ENCODE data around the gene FANCI.
"Not testable (repeated sequence)": the region's sequence is repeated elsewhere in the genome, so short reads cannot be mapped to it uniquely, and the experiment has no call there.

Gene FANCI

DNA sequence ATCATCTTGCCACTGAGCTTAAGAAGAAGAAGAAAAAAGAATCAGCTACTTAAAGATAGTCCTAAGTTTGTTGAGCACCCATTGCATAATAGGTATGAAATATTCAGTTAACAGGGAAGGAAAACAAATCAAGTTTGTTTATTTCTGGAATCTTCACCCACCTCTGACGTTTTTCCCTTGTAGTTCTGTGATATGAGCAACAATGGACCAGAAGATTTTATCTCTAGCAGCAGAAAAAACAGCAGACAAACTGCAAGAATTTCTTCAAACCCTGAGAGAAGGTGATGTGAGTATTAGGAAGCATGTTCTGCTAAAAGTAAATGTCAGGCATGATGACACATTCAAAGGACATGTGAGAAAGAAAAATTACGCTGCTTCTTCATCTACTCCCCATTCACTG, 3.7 kb downstream of the FANCI start:
- Histone ChIP-seq H3K36me3 (ENCODE audit: control insufficient read depth in 2 of 2, insufficient read depth in 1 of 2, low read length in 2 of 2) (peaks cover 56 to 58% of the 10 kb centered on the region in 2 experiments), H3K4me1 (ENCODE audit: control insufficient read depth, insufficient read depth, low read length) (peaks cover 8% of the 10 kb centered on the region), H3K4me3 (ENCODE audit: low read depth, low read length) (no peak overlapping the region), H3K27ac (ENCODE audit: extremely low read depth, low read depth, low read length) (no peak overlapping the region), H3K9me3 (ENCODE audit: control insufficient read depth, insufficient read depth, low read depth, low read length) (no peaks in the 10 kb centered on the region)
- ChIA-PET POLR2A (interaction anchor here (0.6 to 0.8 kb wide), 2 partner anchors 44 to 410 kb away, joined by 3 to 7 read pairs; no protein-coding TSS in a partner anchor), CTCF (interaction anchor here (0.9 to 3.3 kb wide), 2 partner anchors 10 to 41 kb away, joined by 3 to 25 read pairs; no protein-coding TSS in a partner anchor)
- TF ChIP-seq KLF7 (tag by site-specific recombination; IDR thresholded peaks at IDR 0.05; ENCODE audit: borderline replicate concordance) (no peak), ZFP69B (tag by site-specific recombination; IDR thresholded peaks at IDR 0.05) (no peak), SP2 (tag by site-specific recombination; IDR thresholded peaks at IDR 0.05) (no peak), ZNF292 (tag by site-specific recombination; IDR thresholded peaks at IDR 0.05; ENCODE audit: borderline replicate concordance, low read depth) (no peak)

DNA sequence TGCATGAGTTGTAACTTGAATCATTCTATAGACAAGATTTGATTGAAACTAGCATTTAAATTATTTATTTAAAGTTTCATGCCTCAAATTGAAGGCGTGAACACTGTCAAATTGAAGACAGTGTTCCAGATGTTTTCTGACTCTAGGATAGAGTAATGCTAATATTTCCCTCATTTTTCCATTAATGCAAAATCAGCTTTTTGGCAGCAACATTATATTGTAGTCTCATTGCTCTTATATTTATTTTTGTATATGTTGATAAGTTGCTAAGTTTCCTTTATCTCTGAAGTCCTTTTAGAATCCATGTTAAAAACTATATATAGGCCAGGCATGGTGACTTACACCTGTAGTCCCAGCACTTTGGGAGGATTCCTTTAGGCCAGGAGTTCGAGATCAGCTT, 4.8 kb downstream of the FANCI start:
- Histone ChIP-seq H3K36me3 (ENCODE audit: control insufficient read depth in 2 of 2, insufficient read depth in 1 of 2, low read length in 2 of 2) (peaks cover 59 to 68% of the 10 kb centered on the region in 2 experiments), H3K9me3 (ENCODE audit: control insufficient read depth, insufficient read depth, low read depth, low read length) (no peaks in the 10 kb centered on the region), H3K4me3 (ENCODE audit: low read depth, low read length) (no peak overlapping the region), H3K4me1 (ENCODE audit: control insufficient read depth, insufficient read depth, low read length) (peaks cover 6% of the 10 kb centered on the region), H3K27ac (ENCODE audit: extremely low read depth, low read depth, low read length) (no peak overlapping the region)
- CTCF ChIA-PET: interaction anchor here (0.6 to 1.0 kb wide), 4 partner anchors 42 to 347 kb away, joined by 3 to 5 read pairs (median 3); no protein-coding TSS in a partner anchor
- POLR2A ChIA-PET: no interaction called here
- TF ChIP-seq ZBTB20 (tag by site-specific recombination; IDR thresholded peaks at IDR 0.05): no peak
- TF ChIP-seq, protein P1, sequence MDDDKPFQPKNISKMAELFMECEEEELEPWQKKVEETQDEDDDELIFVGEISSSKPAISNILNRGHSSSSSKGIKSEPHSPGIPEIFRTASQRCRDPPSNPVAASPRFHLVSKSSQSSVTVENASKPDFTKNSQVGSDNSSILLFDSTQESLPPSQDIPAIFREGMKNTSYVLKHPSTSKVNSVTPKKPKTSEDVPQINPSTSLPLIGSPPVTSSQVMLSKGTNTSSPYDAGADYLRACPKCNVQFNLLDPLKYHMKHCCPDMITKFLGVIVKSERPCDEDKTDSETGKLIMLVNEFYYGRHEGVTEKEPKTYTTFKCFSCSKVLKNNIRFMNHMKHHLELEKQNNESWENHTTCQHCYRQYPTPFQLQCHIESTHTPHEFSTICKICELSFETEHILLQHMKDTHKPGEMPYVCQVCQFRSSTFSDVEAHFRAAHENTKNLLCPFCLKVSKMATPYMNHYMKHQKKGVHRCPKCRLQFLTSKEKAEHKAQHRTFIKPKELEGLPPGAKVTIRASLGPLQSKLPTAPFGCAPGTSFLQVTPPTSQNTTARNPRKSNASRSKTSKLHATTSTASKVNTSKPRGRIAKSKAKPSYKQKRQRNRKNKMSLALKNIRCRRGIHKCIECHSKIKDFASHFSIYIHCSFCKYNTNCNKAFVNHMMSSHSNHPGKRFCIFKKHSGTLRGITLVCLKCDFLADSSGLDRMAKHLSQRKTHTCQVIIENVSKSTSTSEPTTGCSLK (tag by site-specific recombination; IDR thresholded peaks at IDR 0.05): no peak

DNA sequence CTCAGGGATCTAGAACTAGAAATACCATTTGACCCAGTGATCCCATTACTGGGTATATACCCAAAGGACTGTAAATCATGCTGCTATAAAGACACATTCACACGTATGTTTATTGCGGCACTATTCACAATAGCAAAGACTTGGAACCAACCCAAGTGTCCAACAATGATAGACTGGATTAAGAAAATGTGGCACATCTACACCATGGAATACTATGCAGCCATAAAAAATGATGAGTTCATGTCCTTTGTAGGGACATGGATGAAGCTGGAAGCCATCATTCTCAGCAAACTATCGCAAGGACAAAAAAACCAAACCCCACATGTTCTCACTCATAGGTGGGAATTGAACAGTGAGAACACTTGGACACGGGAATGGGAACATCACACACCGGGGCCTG, 6.4 kb downstream of the FANCI start:
- CTCF ChIA-PET: interaction anchor here (1.2 kb wide), 1 partner anchor 345 kb away, joined by 3 read pairs; no protein-coding TSS in a partner anchor
- H3K4me3 ChIP-seq (ENCODE audit: low read depth, low read length); H3K27ac ChIP-seq (ENCODE audit: extremely low read depth, low read depth, low read length); H3K4me1 ChIP-seq (ENCODE audit: control insufficient read depth, insufficient read depth, low read length); H3K9me3 ChIP-seq (ENCODE audit: control insufficient read depth, insufficient read depth, low read depth, low read length); POLR2A ChIA-PET: not testable (repeated sequence)
- peaks cover 73 to 80% of the 10 kb centered on the region in 2 experiments for H3K36me3 ChIP-seq (ENCODE audit: control insufficient read depth in 2 of 2, insufficient read depth in 1 of 2, low read length in 2 of 2)
- TF ChIP-seq ZNF202 (tag by site-specific recombination; IDR thresholded peaks at IDR 0.05; ENCODE audit: borderline replicate concordance): 0 out of 2 replicates have a peak, but pooled peaks have one; percentile 22
- TF ChIP-seq ZNF146 (tag by site-specific recombination; IDR thresholded peaks at IDR 0.05): peak; percentile 99
- TF ChIP-seq, protein P2, sequence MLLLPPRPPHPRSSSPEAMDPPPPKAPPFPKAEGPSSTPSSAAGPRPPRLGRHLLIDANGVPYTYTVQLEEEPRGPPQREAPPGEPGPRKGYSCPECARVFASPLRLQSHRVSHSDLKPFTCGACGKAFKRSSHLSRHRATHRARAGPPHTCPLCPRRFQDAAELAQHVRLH (tag by site-specific recombination; IDR thresholded peaks at IDR 0.05): 0 out of 2 replicates have a peak, but pooled peaks have one; percentile 40

DNA sequence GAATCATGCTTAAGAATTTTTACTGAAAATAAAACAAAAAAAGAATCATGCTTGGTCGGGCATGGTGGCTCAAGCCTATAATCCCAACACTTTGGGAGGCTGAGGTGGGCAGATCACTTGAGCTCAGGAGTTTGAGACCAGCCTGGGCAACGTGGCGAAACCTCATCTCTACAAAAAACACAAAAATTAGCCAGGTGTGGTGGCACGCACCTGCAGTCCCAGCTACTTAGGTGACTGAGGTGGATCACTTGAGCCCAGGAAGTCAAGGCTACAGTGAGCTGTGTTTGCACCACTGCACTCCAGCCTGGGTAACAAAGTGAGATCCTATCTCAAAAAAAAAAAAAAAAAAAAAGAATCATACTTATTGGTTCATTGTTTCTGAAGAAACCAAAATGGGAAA, 33.5 kb downstream of the FANCI start:
- H3K36me3 ChIP-seq (ENCODE audit: control insufficient read depth in 2 of 2, insufficient read depth in 1 of 2, low read length in 2 of 2): peaks cover 81 to 96% of the 10 kb centered on the region in 2 experiments
- H3K4me3 ChIP-seq (ENCODE audit: low read depth, low read length); H3K9me3 ChIP-seq (ENCODE audit: control insufficient read depth, insufficient read depth, low read depth, low read length); H3K4me1 ChIP-seq (ENCODE audit: control insufficient read depth, insufficient read depth, low read length); H3K27ac ChIP-seq (ENCODE audit: extremely low read depth, low read depth, low read length): not testable (repeated sequence)
- ChIA-PET CTCF (interaction anchor here (0.6 to 1.3 kb wide), 3 partner anchors 11 to 351 kb away, joined by 3 to 4 read pairs (median 3); no protein-coding TSS in a partner anchor), POLR2A (interaction anchor here (2.1 kb wide), 1 partner anchor 33 kb away, joined by 8 read pairs; the partner anchor contains the start of gene FANCI)

DNA sequence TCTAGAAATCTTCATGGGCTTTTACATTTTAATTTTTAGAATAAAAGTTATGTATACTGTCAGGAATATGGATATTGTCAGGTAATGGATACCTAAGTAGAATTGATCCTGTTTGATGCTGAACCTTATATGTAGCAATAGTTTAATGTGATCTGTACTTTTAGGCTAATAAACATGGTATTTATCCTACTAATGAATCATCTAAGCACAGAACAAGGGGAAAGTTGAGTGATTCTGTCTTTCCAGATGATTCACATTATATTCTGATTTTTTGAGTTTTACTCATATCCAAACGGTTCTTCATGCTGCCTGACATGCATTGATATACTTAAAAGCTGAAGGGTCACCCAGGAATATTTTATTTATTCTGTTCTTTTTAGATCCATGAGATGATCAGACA, 34.5 kb downstream of the FANCI start:
- Histone ChIP-seq H3K36me3 (ENCODE audit: control insufficient read depth in 2 of 2, insufficient read depth in 1 of 2, low read length in 2 of 2) (peaks cover 87 to 92% of the 10 kb centered on the region in 2 experiments), H3K9me3 (ENCODE audit: control insufficient read depth, insufficient read depth, low read depth, low read length) (no peaks in the 10 kb centered on the region), H3K4me1 (ENCODE audit: control insufficient read depth, insufficient read depth, low read length) (no peaks in the 10 kb centered on the region), H3K4me3 (ENCODE audit: low read depth, low read length) (no peak overlapping the region), H3K27ac (ENCODE audit: extremely low read depth, low read depth, low read length) (no peak overlapping the region)
- CTCF ChIA-PET: no interaction called here
- POLR2A ChIA-PET: no interaction called here
- no peak for TF ChIP-seq ZNF548 (tag by site-specific recombination; IDR thresholded peaks at IDR 0.05)
- TF ChIP-seq ZNF555 (tag by site-specific recombination; conservative IDR thresholded peaks at IDR 0.05): no peak
- no peak for TF ChIP-seq ZNF23 (tag by site-specific recombination; IDR thresholded peaks at IDR 0.05; ENCODE audit: borderline replicate concordance)
- no peak for TF ChIP-seq ZNF677 (tag by site-specific recombination; IDR thresholded peaks at IDR 0.05)
- TF ChIP-seq SP2 (tag by site-specific recombination; IDR thresholded peaks at IDR 0.05): no peak
- TF ChIP-seq ZNF2 (tag by site-specific recombination; IDR thresholded peaks at IDR 0.05): no peak
- no peak for TF ChIP-seq ZNF157 (tag by site-specific recombination; IDR thresholded peaks at IDR 0.05)
- no peak for TF ChIP-seq YY1 (tag by site-specific recombination; IDR thresholded peaks at IDR 0.05)
- no peak for TF ChIP-seq ZNF10 (tag by site-specific recombination; IDR thresholded peaks at IDR 0.05)
- TF ChIP-seq ZNF184 (tag by site-specific recombination; IDR thresholded peaks at IDR 0.05): no peak
- TF ChIP-seq WT1 (tag by site-specific recombination; IDR thresholded peaks at IDR 0.05): no peak
- TF ChIP-seq ZNF610 (tag by site-specific recombination; IDR thresholded peaks at IDR 0.05; ENCODE audit: borderline replicate concordance): no peak
- no peak for TF ChIP-seq ZNF221 (tag by site-specific recombination; IDR thresholded peaks at IDR 0.05; ENCODE audit: borderline replicate concordance)

Measured in HEK293 (cell line).